Stimulated activated CD4-positive, alpha-beta T cell treated with anti-CD3 and anti-CD28 coated beads, TNF-alpha, amount 100 ng/mL, for 24 hours (primary cell): Measurements from ENCODE around the gene ETNK1.
"Not testable (repeated sequence)": the region's sequence is repeated elsewhere in the genome, so short reads cannot be mapped to it uniquely, and the experiment has no call there.

Source experiments
- DNase-seq, 3 experiments: peaks; one replicate each; pipeline ENCODE4 v3.0.0-alpha.2; 2020; ENCODE audit warnings: low read depth in 3 of 3

Gene ETNK1, protein sequence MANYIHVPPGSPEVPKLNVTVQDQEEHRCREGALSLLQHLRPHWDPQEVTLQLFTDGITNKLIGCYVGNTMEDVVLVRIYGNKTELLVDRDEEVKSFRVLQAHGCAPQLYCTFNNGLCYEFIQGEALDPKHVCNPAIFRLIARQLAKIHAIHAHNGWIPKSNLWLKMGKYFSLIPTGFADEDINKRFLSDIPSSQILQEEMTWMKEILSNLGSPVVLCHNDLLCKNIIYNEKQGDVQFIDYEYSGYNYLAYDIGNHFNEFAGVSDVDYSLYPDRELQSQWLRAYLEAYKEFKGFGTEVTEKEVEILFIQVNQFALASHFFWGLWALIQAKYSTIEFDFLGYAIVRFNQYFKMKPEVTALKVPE

DNA sequence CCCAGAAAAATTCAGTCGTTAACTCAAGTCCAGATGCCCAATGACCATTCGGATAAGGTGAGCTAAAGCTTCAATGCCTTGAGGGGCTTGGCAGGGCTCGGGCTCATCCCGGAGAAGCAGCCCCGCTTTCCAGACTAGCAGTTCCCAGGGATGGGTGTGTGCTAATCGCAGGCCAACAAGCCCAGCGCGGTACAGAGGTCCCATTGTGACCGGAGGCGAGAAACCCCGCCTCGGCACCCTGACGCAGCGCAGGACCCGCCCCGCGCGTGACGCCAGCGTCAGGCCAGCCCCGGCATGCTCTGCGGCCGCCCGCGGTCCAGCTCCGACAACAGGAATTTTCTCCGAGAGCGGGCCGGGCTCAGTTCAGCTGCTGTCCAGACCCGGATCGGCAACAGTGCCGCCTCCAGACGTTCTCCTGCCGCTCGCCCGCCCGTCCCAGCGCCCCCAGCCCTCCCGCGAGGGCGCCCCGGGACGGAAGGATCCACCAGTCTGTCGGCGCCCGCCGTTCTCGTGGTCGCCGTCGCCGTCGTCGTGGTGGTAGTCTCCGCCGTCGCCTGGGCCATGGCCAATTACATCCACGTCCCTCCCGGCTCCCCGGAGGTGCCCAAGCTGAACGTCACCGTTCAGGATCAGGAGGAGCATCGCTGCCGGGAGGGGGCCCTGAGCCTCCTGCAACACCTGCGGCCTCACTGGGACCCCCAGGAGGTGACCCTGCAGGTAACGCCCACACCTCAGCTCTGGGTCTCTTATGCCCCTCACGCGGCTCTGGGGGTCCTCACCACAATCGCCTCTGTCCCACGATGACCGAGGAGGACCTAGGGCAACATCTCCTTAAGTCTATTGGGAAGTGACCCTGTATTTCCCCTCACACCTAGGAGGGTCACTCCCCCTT, at the start of gene ETNK1:
ETNK1 (plus strand) TSS at position 302 of the 892 bp plus-strand sequence; CDS start at position 562, 260 bp downstream.
- peak; percentile 73 to 88 (median 81) for DNase-seq

DNA sequence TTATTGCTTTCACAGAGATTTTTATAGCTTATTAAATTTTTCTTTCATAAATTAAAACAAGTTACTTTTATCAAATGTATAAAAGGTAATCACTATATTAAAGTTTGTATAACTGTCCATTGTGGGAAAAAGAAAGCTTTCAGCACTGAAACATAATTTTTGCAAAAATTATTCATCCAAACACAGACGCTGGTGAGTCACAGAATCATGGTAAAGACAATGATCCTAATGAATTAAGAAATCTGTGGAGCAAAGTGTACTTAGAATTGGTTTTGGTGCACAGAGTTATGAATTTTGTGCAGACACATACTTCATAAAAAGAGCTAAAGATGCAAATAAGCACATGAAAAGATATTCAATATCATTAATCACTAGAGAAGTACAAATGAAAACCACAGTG, 48.9 kb upstream of the ETNK1 start:
- no peak for DNase-seq

DNA sequence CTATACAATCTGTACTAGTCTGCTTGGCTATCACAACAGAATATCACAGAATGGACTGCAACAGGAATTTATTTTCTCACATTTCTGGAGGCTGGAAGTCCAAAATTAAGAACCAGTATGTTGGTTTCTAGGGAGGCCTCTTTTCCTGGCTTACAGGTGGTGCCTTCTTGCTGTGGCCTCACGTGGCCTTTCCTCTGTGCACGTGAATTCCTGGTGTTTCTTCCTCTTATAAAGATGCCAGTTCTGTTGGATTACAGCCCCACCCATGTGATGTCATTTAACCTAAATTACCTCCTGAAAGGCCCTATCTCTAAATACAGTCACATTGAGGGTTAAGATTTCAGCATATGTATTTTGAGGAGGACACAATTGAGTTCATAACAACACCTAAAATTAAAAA, 48.5 kb upstream of the ETNK1 start:
- DNase-seq, result no peak

DNA sequence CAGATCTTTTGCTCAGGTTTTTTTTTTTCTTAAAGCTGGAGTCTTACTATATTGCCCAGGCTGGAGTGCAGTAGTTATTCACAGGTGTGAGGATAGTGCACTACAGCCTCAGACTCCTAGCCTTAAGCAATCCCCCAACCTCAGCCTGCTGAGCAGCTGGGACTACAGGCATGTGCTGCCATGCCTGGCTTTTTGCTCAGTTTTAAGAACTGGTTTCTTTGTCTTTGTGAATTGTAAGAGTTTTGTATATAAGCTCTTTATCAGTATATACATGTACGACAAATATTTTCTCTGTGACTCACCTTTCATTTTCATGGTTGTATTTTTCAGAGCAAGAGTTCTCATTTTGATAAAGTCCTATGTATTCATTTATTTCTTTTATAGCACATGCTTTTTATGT, 47.3 kb upstream of the ETNK1 start:
- DNase-seq, result no peak

DNA sequence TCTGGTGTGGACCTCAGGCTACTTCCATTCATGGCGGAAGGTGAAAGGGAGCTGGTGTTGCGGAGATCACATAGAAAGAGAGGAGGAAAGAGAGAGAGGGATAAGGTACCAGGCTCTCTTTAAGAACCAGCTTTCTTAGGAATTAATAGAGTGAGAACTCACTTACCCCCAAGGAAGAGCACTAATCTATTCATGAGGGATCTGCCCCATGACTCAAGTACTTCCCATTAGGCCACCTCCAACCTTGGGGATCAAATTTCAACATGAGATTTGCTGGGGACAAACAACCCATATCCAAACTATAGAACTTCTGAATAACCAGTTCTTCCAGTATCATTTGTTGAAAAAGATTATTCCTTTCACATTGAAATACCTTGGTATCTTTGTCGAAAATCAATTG, 46.6 kb upstream of the ETNK1 start:
- no peak for DNase-seq

DNA sequence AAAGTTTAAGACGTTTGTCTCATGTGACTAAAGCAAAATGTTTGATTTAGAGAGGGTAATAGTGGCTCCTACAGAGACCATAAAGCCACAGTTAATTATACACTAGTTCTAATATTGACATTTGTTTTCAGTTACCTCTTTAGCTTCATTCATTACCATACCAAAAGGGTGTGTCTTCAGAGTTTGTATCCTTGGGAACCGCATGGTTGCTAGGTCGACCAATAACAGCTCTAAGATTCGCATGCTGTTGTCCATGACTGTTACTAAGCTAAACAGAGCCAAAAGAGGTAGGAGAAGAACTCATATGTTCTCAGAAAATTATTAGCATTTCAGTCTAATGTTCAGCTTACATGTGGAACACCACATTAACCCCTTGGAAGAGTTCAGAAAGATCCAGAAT, 36.2 kb upstream of the ETNK1 start:
- DNase-seq, result no peak

DNA sequence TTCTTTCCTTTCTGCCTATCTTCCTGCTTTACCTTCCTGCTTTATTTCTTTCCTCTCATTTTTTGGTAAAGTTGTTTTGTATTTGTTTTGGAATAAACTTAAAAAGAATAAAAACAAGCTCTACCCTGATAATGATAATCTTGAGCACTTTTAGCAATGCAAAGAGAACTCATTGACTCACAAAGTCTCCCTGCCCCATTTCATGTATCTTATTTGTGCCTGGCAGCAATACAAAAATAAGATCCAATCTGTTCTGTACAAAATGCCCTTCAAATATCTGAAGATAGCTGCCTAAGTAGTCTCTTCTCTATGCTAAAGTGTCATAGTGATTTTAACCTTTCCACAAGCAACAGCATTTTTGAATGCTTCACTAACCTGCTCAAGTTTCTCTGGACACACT, 31.1 kb upstream of the ETNK1 start:
- no peak for DNase-seq

DNA sequence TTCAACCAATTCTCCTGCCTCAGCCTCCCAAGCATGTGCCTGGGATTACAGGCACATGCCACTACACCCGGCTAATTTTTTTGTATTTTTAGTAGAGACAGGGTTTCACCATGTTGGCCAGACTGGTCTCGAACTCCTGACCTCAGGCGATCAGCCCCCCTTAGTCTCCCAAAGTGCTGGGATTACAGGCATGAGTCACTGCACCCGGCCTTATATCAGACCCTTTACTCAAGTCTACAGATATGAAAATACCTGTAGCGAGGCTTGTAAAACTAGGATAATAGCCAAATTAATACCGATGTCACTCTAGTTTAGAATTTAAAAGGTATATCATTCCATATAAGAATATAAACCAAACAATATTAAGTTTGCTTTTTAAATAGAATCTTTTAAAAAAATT, 27.4 kb upstream of the ETNK1 start:
- DNase-seq, result not testable (repeated sequence)

DNA sequence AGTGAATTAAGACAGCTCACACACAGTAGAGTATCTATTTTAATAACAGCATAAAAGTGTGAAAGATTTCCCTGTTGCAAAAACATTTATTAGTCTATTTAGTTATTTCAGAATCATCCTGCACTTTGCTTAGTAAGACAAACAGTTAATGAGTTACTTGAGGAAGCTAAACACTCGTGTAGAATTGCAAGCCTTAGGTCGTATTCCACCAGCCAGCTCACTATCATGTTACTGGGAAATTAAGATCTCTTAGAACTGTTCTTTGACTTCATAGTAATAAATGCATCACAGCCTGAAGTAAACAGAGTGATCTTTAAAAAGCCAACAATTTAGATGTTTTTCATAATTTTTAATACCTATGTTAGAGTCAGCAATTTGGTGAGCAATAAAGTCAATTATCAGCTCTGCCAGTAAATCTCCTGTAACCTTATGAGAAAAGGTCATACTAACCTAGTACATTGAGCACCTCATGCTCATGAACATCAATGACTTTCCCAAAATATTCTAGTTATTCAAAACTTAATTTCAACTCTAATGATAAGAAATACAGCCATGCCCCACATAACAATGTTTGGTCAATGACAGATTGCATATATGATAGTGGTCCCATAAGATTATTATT, 26.7 kb upstream of the ETNK1 start:
- DNase-seq, result no peak

DNA sequence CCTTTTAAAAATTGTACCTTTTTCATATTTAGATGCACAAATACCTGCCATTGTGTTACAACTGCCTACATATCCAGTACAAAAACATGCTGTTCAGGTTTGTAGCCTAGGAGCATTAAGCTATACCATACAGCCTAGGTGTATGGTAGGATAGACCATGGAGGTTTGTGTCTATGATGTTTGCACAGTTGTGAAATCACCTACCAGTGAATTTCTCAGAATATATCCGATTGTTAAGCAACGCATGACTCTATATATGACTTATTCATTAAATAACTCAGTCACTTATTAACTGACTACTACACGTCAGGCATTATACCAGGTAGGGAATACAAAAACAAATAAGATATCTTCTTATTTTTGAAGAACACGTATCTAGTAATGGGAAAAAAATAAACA, 26.2 kb upstream of the ETNK1 start:
- no peak for DNase-seq

DNA sequence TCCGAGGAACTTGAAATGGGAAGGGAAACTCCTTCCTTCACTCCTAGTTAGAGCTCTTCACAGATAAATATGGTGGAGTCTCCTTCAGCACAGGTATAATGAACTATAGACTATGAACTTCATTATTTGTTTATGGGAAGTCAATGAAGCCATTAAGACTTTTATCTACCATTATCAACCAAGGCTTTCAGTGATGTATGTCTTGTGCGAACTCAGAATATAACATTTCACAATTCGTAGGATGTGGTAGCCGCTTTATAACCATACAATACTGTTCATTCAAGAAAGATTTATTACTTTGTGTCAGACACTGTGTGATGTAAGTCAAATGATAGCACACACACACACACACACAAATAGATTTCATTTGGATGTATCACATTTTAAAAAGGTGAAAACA, 24.8 kb upstream of the ETNK1 start:
- no peak for DNase-seq

DNA sequence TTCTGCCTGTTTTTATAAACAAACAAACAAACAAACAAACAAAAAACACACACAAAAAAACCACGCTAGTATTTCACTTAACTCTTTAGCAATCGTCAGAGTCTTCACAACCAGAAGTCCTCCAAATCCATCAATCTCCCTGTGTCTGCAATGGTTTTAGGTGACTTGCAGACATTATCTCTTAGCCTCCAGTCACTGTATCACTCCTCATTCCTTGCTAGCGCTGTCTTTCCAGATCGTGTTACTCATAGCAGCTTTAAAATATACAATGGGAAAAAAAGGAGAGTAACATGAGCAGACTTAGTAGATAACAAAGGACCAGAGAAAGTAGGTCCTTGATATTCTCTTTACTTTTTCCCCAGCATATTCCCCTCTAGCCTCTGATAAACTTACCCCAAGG, 15.5 kb upstream of the ETNK1 start:
- DNase-seq, result no peak

DNA sequence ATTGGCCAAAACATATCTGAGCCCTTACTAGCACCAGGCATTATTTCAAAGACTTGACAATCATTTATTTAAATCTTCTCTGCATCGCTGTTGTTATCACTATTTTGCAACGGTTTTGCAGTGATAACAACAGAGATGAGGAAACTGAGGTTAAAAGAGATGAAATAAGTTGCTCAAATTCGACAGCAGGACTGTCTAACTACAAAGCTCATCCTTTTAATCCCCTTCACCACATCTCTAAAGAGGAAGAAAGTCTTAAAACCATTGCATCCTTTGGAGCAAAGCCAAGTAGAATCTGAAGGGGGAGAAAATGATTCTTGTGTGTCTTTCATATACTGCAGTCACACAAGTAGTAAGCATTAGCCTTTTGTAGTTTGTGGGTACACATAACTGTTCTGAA, 14.8 kb upstream of the ETNK1 start:
- no peak for DNase-seq

DNA sequence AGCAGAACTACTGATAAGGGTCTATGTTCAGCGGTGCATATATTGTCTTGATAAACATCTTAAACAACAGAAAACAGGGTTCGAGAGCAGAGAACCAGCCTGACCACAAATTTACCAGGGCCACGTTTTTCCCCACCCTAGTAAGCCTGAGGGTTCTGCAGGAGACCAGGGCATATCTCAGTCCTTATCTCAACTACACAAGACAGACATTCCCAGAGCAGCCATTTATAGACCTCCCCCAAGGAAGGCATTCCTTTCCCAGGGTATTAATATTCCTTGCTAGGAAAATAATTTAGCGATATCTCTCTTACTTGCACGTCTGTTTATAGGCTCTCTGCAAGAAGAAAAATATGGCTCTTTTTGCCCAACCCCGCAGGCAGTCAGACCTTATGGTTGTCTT, 12.1 kb upstream of the ETNK1 start:
- not testable (repeated sequence) for DNase-seq

DNA sequence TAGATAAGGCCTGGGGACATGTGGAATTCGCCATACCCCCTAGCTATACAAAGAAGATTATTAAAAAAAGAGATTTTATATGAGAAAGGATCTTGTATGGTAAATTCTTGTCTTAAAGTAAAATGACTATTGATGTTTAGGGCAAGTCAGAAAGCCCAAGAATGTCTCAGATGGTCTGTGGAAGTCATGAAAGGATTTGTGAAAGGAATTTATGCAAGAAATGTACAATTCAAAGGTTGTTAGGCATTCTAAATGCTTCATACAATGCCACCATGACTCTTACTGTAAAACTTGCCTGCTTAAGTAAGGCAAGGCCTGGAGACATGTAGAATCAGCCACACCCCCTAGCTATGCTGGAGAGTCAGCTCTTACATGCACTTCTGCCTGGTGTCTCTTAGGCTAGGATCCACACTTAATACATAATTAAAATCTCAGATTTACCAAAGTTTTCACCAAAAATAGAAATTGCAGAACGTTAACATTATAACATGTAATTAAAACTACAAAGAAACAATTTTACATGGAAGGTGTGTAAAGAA, 8.9 kb upstream of the ETNK1 start:
- no peak for DNase-seq

DNA sequence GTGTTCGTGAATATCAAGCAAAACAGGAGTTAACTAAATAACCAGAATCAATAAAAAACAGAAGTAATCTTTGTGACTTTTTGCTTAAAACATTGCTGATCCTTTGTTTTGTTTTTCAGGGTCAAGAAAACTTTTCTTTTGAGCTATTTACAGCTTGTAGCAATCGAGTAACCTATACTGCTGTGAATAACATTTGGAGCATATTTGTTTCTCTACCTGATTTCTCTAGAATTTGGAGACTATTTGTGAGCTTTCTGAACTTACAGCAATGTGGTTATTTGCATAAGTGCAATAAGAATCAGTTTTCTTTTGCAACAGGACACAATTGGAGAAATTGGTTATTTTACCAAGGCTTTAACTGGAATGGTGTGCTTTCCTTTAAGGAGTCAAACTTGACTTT, 7.3 kb upstream of the ETNK1 start:
- DNase-seq, result no peak

DNA sequence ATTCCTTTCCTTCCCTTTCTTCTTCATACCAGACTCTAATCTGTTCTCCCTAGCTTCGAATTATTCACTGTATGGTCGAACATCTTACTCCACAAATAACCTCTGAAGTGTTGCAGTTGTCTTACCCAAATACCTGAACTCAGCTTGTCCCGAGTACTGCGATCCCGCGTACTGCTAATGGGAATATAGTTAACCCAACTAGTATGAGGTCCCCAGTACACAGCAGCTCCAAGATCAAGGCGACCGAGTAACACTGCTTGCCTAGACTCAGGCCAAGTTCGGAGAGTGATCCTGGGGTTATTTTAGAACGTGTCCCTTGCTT, 462 bp upstream of the ETNK1 start:
- DNase-seq, result no peak

DNA sequence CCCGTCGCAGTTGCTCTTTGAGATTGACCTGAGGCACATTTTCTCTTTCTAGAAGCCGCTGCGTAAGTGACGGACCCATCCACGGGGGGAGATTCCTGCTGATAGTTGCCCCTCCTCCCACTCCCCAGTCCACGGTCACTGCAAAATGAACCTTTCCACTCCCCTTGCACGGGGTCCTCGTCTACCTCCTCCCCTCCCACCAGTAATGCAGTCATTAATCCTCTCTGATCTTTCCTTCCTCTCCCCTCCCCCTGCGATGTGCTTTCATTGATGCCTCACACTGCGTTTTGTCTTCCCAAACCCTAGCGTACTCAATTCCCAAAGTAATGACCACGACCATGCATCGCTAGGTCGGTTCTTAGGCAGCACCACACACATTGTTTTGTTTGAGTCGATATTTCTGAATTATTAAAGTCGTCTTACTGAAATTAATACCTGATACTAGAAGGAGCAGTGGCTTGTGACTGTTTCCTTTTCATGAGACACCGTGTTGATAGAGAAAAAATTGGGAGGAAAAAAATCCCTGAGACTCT, 857 bp downstream of the ETNK1 start:
- peak in 1 of 3 experiments; percentile 14 for DNase-seq

DNA sequence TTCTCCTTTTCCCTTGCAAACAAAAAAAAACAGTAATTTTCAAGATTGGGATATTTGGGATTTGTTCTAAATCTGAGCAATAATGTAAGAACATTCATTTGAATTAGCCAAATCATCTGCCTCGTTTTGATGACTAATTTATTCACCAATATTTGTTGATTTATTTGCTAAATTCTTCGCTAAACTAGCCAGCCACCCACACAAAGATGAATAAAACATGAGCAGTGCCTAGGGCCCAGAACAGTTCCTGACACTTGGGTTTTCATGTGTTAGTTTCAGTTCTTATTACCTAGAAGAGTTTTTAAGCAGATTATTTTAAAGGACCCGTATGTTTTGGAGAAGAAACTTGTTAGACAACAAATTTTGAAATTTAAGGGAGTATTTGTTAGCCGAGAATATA, 1.4 kb downstream of the ETNK1 start:
- no peak for DNase-seq

DNA sequence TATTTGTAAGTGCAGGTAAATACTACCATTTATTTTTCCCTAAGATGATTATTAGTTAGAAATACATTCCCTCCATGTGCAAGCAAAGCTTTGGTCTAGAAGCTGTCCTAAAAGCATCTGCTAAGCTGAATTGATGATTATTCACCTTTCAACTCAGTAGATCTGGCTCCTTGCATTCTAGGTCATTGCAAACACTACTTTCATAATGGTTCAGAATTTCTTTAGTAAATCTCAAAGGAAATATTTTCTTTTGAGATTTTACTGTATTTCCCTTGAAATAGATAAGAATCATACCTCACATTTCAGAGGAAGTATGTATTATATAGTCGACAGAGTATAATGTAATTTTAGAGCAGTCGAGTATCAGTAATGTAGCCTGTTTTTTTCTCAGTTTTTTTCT, 2.4 kb downstream of the ETNK1 start:
- no peak for DNase-seq

DNA sequence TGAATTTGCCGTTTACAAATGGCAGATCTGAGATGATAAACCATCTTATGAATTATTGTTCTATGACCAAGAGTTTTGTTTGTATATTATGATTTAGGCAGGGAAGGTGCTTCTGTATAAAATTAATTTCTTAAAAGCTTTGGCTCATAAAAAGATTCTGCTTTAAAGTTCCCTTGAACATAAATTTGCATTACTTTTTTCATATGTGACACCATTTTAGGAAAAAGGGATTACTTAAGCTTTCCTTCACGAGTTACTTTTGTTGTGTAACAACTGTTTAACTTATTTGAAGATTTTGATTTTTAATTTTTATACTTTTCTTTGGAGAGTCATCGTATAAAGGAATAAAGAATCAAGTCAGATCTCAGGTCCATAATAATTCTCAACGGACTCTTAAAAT, 3.3 kb downstream of the ETNK1 start:
- DNase-seq, result no peak

DNA sequence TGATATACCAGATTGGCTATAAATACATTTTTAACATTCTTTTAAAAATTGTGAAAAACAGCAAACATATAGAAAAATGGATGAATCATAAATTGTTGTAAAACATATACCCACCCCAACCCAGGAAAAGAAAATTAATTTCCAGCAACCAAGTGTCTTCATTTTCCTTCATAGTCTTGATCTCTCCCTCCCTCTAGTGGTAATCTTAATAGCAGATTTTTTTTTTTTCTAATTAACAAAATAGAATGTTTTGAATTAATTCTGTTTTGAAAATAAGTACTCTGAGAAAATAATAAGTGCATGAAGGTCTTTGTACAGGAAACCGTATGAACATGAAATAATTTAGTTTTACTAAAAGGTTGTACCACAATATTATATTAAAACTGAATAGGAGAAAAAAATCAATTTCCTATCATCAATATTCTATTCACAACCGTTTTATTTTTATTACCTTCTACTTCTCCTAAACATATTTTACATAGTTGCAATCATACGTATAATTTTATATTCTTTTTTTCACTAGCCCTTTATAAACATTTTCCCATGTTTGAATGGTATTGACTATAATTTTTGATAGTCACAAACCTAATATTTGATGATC, 7.0 kb downstream of the ETNK1 start:
- no peak for DNase-seq
